ENCODE data around the gene RNF151. TPM values are rescaled to one million over a fixed set of nuclear protein-coding genes. Genes with fewer than 3 reads are reported as not detected.

Gene RNF151
- total and polyA plus RNA-seq, 3 experiments from 2014 or later: not detected

- peak; percentile 52 to 75 (median 58) for DNase-seq
- H3K27ac Mint-ChIP-seq: peak within 1 kb of the TSS; percentile 54 to 86 (median 74)
- ChIA-PET POLR2A (interaction anchor here (0.6 to 3.2 kb wide), 5 partner anchors 12 to 476 kb away, joined by 3 to 23 read pairs (median 6); partner anchors contain the start of genes RNF151, RPS2, TBL3 and TEDC2), CTCF (interaction anchor here (1.1 to 1.7 kb wide), 3 partner anchors 18 to 55 kb away, joined by 3 read pairs; partner anchors contain the start of gene RPS2)
- Histone ChIP-seq H3K27ac (ENCODE audit: low read depth, low read length) (peak within 1 kb of the TSS; percentile 54), H3K4me1 (ENCODE audit: insufficient read depth, low read length) (peaks cover 20% of the 10 kb centered on the region), H3K27me3 (ENCODE audit: insufficient read depth, low read length, poor library complexity, severe bottlenecking) (peaks cover 16% of the 10 kb centered on the region), H3K9me3 (ENCODE audit: low read length) (no peaks in the 10 kb centered on the region), H3K36me3 (ENCODE audit: insufficient read depth, low read length) (no peaks in the 10 kb centered on the region), H3K4me3 (ENCODE audit: low read length) (peak within 1 kb of the TSS; percentile 73)
- H3K36me3 Mint-ChIP-seq: peaks cover 0 to 17% (median 0%) of the 10 kb centered on the region in 3 donors
- peaks cover 16 to 19% of the 10 kb centered on the region in 2 donors for H3K27me3 Mint-ChIP-seq
- peaks cover 11 to 27% (median 16%) of the 10 kb centered on the region in 3 donors for H3K4me1 Mint-ChIP-seq
- peak within 1 kb of the TSS; percentile 79 to 92 (median 82) for H3K4me3 Mint-ChIP-seq
- H3K9me3 Mint-ChIP-seq: no peaks in the 10 kb centered on the region
Observed at GRCh38 chr16:1983544-1984346, 17.1 kb downstream of the RNF151 start, which contains the start of gene GFER. GFER (plus strand) TSS chr16:1984193; CDS start chr16:1984219, 26 bp downstream.

GRCh38 chr16:1984347-1985225 is 17.9 kb downstream of the RNF151 start:
- Histone ChIP-seq H3K36me3 (ENCODE audit: insufficient read depth, low read length) (no peaks in the 10 kb centered on the region), H3K4me3 (ENCODE audit: low read length) (peak overlapping the region; percentile 73), H3K9me3 (ENCODE audit: low read length) (no peaks in the 10 kb centered on the region), H3K27ac (ENCODE audit: low read depth, low read length) (peak overlapping the region; percentile 54), H3K27me3 (ENCODE audit: insufficient read depth, low read length, poor library complexity, severe bottlenecking) (peaks cover 22% of the 10 kb centered on the region), H3K4me1 (ENCODE audit: insufficient read depth, low read length) (peaks cover 20% of the 10 kb centered on the region)
- DNase-seq: peak in 1 of 5 donors; percentile 19
- Mint-ChIP-seq H3K9me3 (no peaks in the 10 kb centered on the region), H3K4me3 (peak overlapping the region; percentile 66 to 85 (median 82)), H3K36me3 (peaks cover 0 to 17% (median 0%) of the 10 kb centered on the region in 3 donors), H3K27ac (peak overlapping the region; percentile 37 to 84 (median 65)), H3K27me3 (peaks cover 16 to 23% of the 10 kb centered on the region in 2 donors), H3K4me1 (peaks cover 16 to 35% (median 19%) of the 10 kb centered on the region in 3 donors)
- ChIA-PET POLR2A (interaction anchor here (0.6 to 3.2 kb wide), 6 partner anchors 13 to 201 kb away, joined by 3 to 23 read pairs (median 5); partner anchors contain the start of genes RNF151, RPS2, TBL3 and TRAF7), CTCF (interaction anchor here (1.4 to 2.0 kb wide), 2 partner anchors 19 to 20 kb away, joined by 3 to 5 read pairs; no protein-coding TSS in a partner anchor)

- no peak for DNase-seq
- H3K9me3 Mint-ChIP-seq: no peaks in the 10 kb centered on the region
- ChIA-PET CTCF (interaction anchor here (0.9 to 2.0 kb wide), 4 partner anchors 14 to 22 kb away, joined by 3 to 5 read pairs (median 4); partner anchors contain the start of gene TBL3), POLR2A (interaction anchor here (0.6 to 3.2 kb wide), 2 partner anchors 21 to 22 kb away, joined by 3 to 23 read pairs; partner anchors contain the start of gene RPS2)
- no peaks in the 10 kb centered on the region for H3K36me3 ChIP-seq (ENCODE audit: insufficient read depth, low read length)
- H3K27me3 Mint-ChIP-seq: peaks cover 11 to 22% of the 10 kb centered on the region in 2 donors
- H3K27ac Mint-ChIP-seq: peak overlapping the region in 2 of 8 donors; percentile 57 to 84
- peak overlapping the region; percentile 66 to 85 (median 81) for H3K4me3 Mint-ChIP-seq
- peak overlapping the region; percentile 54 for H3K27ac ChIP-seq (ENCODE audit: low read depth, low read length)
- no peak overlapping the region for H3K4me3 ChIP-seq (ENCODE audit: low read length)
- H3K9me3 ChIP-seq (ENCODE audit: low read length): no peaks in the 10 kb centered on the region
- peaks cover 0 to 17% (median 0%) of the 10 kb centered on the region in 3 donors for H3K36me3 Mint-ChIP-seq
- H3K27me3 ChIP-seq (ENCODE audit: insufficient read depth, low read length, poor library complexity, severe bottlenecking): peaks cover 22% of the 10 kb centered on the region
- H3K4me1 Mint-ChIP-seq: peaks cover 18 to 38% (median 19%) of the 10 kb centered on the region in 3 donors
- H3K4me1 ChIP-seq (ENCODE audit: insufficient read depth, low read length): peaks cover 24% of the 10 kb centered on the region
Observed at GRCh38 chr16:1985466-1986150, 19.0 kb downstream of the RNF151 start.

- Histone ChIP-seq H3K9me3 (ENCODE audit: low read length) (no peaks in the 10 kb centered on the region), H3K36me3 (ENCODE audit: insufficient read depth, low read length) (no peaks in the 10 kb centered on the region), H3K4me1 (ENCODE audit: insufficient read depth, low read length) (peaks cover 37% of the 10 kb centered on the region), H3K27me3 (ENCODE audit: insufficient read depth, low read length, poor library complexity, severe bottlenecking) (peaks cover 14% of the 10 kb centered on the region), H3K4me3 (ENCODE audit: low read length) (no peak overlapping the region), H3K27ac (ENCODE audit: low read depth, low read length) (no peak overlapping the region)
- Mint-ChIP-seq H3K27me3 (peaks cover 12 to 14% of the 10 kb centered on the region in 2 donors), H3K9me3 (no peaks in the 10 kb centered on the region), H3K27ac (peak overlapping the region in 2 of 8 donors; percentile 27 to 68), H3K4me1 (peaks cover 28 to 52% (median 28%) of the 10 kb centered on the region in 3 donors), H3K4me3 (peak overlapping the region in 2 of 7 donors; percentile 48 to 54), H3K36me3 (peaks cover 0 to 17% (median 0%) of the 10 kb centered on the region in 3 donors)
- DNase-seq: no peak
- CTCF ChIA-PET: interaction anchor here (1.3 kb wide), 1 partner anchor 15 kb away, joined by 5 read pairs; the partner anchor contains the start of gene TBL3
- POLR2A ChIA-PET: interaction anchor here (2.6 kb wide), 1 partner anchor 22 kb away, joined by 9 read pairs; the partner anchor contains the start of gene RPS2
Observed at GRCh38 chr16:1987198-1987597, 20.5 kb downstream of the RNF151 start.

DNA sequence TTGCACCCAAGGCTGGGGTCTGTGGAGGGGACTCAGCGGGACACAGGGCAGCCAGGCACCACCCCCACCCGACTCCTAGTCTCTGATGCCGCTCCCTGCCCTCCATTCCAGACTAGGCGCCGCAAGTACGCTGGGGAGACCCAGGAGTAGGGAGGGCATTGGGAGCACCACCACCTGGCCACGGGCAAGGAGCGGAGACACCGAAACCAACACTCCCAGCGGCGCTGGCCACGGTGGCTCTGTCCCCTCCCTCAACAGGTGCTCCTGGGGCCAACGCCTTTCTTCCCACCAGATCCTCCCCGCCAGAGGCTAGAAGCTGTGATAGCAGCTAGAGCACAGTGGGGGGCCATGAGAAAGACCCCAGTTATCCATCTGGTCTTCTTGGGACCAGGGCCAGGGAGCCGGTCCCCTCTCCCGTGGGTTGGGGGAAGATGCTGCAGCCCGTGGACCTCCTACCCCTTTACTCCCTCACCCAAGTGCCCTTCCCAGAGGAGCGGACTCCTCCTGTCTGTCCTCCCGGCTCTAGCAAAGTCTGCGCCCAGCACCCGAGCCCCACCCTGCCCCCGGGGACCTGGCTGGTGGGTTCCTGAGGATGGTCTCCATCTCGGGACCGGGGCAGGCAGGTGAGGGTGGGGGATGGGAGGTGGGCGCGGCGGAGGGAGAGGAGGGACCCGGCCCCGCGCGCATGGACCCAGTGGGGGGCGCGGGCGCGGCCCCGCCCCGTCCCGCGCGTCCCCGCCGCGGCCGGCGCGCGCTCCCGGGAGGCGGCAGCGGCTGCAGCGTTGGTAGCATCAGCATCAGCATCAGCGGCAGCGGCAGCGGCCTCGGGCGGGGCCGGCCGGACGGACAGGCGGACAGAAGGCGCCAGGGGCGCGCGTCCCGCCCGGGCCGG is 22.8 kb downstream of the RNF151 start, which contains the start of gene SYNGR3:
Gene SYNGR3 (plus strand): TSS at position 762 of the 892 bp plus-strand sequence. CDS start 133 bp downstream, outside the sequence.
- Histone ChIP-seq H3K9me3 (ENCODE audit: low read length) (no peaks in the 10 kb centered on the region), H3K27ac (ENCODE audit: low read depth, low read length) (peak within 1 kb of the TSS; percentile 51), H3K36me3 (ENCODE audit: insufficient read depth, low read length) (no peaks in the 10 kb centered on the region), H3K4me1 (ENCODE audit: insufficient read depth, low read length) (peaks cover 26% of the 10 kb centered on the region), H3K27me3 (ENCODE audit: insufficient read depth, low read length, poor library complexity, severe bottlenecking) (peaks cover 14% of the 10 kb centered on the region), H3K4me3 (ENCODE audit: low read length) (peak within 1 kb of the TSS; percentile 64)
- H3K4me3 Mint-ChIP-seq: peak within 1 kb of the TSS; percentile 63 to 88 (median 79)
- peaks cover 22 to 50% (median 25%) of the 10 kb centered on the region in 3 donors for H3K4me1 Mint-ChIP-seq
- H3K9me3 Mint-ChIP-seq: no peaks in the 10 kb centered on the region
- ChIA-PET CTCF (interaction anchor here (1.3 kb wide), 1 partner anchor 15 kb away, joined by 3 read pairs; no protein-coding TSS in a partner anchor), POLR2A (interaction anchor here (1.0 to 2.6 kb wide), 2 partner anchors 18 to 24 kb away, joined by 3 to 9 read pairs; partner anchors contain the start of genes RPS2 and TBL3)
- no peak for DNase-seq
- H3K27me3 Mint-ChIP-seq: peaks cover 9 to 10% of the 10 kb centered on the region in 2 donors
- peak within 1 kb of the TSS in 7 of 8 donors; percentile 50 to 95 (median 91) for H3K27ac Mint-ChIP-seq
- H3K36me3 Mint-ChIP-seq: peaks cover 0 to 17% (median 0%) of the 10 kb centered on the region in 3 donors

GRCh38 chr16:1990101-1990350 is 23.4 kb downstream of the RNF151 start:
- peaks cover 14% of the 10 kb centered on the region for H3K27me3 ChIP-seq (ENCODE audit: insufficient read depth, low read length, poor library complexity, severe bottlenecking)
- no peak overlapping the region for H3K4me3 ChIP-seq (ENCODE audit: low read length)
- H3K36me3 Mint-ChIP-seq: peaks cover 0 to 15% (median 0%) of the 10 kb centered on the region in 3 donors
- H3K36me3 ChIP-seq (ENCODE audit: insufficient read depth, low read length): no peaks in the 10 kb centered on the region
- ChIA-PET POLR2A (interaction anchor here (1.0 to 2.7 kb wide), 3 partner anchors 18 to 26 kb away, joined by 3 to 35 read pairs (median 4); partner anchors contain the start of genes RPS2 and TBL3), CTCF (no interaction called here)
- H3K4me3 Mint-ChIP-seq: no peak overlapping the region
- H3K4me1 Mint-ChIP-seq: peaks cover 17 to 44% (median 22%) of the 10 kb centered on the region in 3 donors
- H3K27ac Mint-ChIP-seq: no peak overlapping the region
- no peaks in the 10 kb centered on the region for H3K9me3 Mint-ChIP-seq
- no peaks in the 10 kb centered on the region for H3K9me3 ChIP-seq (ENCODE audit: low read length)
- no peak overlapping the region for H3K27ac ChIP-seq (ENCODE audit: low read depth, low read length)
- DNase-seq: no peak
- peaks cover 20% of the 10 kb centered on the region for H3K4me1 ChIP-seq (ENCODE audit: insufficient read depth, low read length)
- peaks cover 9 to 10% of the 10 kb centered on the region in 2 donors for H3K27me3 Mint-ChIP-seq

All from CD8-positive, alpha-beta memory T cell (primary cell).